OCI-LY1 (cell line): Measurements from ENCODE around the gene UGCG.

Source experiments
- H2AFZ ChIP-seq: fragments of 200-600 bp; sonication (generic), shearing (Covaris generic); 2 replicates; pipeline ENCODE4 v1.6.0; 2014; ENCODE audit warnings: antibody characterized with exemption, mild to moderate bottlenecking, low read length
- H3F3A ChIP-seq: fragments of 200-600 bp; sonication (generic), shearing (Covaris generic); 2 replicates; pipeline ENCODE4 v1.6.0; 2014; ENCODE audit warnings: mild to moderate bottlenecking, antibody characterized with exemption, low read length, moderate library complexity; ENCODE audit not compliant: insufficient read depth
- H3K27ac ChIP-seq: fragments of 200-600 bp; sonication (generic); 2 replicates; pipeline ENCODE4 v1.5.1; 2014; ENCODE audit warnings: low read length, mixed run types, mild to moderate bottlenecking, low read depth; ENCODE audit not compliant: poor library complexity, severe bottlenecking
- H3K27me3 ChIP-seq: fragments of 200-600 bp; sonication (generic); 2 replicates; pipeline ENCODE4 v1.6.0; 2014; ENCODE audit warnings: antibody characterized with exemption, mild to moderate bottlenecking, low read length, moderate library complexity; ENCODE audit not compliant: insufficient read depth
- H3K36me3 ChIP-seq: fragments of 200-600 bp; sonication (generic); 2 replicates; pipeline ENCODE4 v1.6.1; 2014; ENCODE audit warnings: mild to moderate bottlenecking, antibody characterized with exemption, low read length, moderate library complexity, mixed read lengths; ENCODE audit not compliant: insufficient read depth
- H3K4me1 ChIP-seq: fragments of 200-600 bp; sonication (generic); 2 replicates; pipeline ENCODE4 v1.5.1; 2014; ENCODE audit warnings: mild to moderate bottlenecking, low read length, moderate library complexity; ENCODE audit not compliant: insufficient read depth, severe bottlenecking
- H3K4me2 ChIP-seq: fragments of 200-600 bp; sonication (generic), shearing (Covaris generic); 2 replicates; pipeline ENCODE4 v1.6.1; 2014; ENCODE audit warnings: low read length
- H3K4me3 ChIP-seq: fragments of 200-600 bp; sonication (generic); 2 replicates; pipeline ENCODE4 v1.5.1; 2014; ENCODE audit warnings: low read length, low read depth, mild to moderate bottlenecking, mixed read lengths; ENCODE audit not compliant: poor library complexity, severe bottlenecking
- H3K79me2 ChIP-seq: fragments of 200-600 bp; shearing (Covaris generic); 2 replicates; pipeline ENCODE4 v1.6.1; 2016; ENCODE audit warnings: mixed run types, low read length, mixed read lengths; ENCODE audit not compliant: insufficient read depth
- H3K9ac ChIP-seq: fragments of 200-600 bp; sonication (generic), shearing (Covaris generic); 2 replicates; pipeline ENCODE4 v1.6.1; 2014; ENCODE audit warnings: mild to moderate bottlenecking, low read length, mixed read lengths
- H3K9me2 ChIP-seq: fragments of 200-600 bp; sonication (generic), shearing (Covaris generic); 2 replicates; pipeline ENCODE4 v1.6.1; 2014; ENCODE audit warnings: low read depth, mild to moderate bottlenecking, low read length, mixed read lengths
- H3K9me3 ChIP-seq: fragments of 200-600 bp; shearing (Covaris generic); 2 replicates; pipeline ENCODE4 v1.6.1; 2014; ENCODE audit warnings: low read length, mixed read lengths
- H4K20me1 ChIP-seq: fragments of 200-600 bp; sonication (generic), shearing (Covaris generic); 2 replicates; pipeline ENCODE4 v1.6.0; 2016; ENCODE audit warnings: mild to moderate bottlenecking, low read length; ENCODE audit not compliant: insufficient read depth
- EZH2 ChIP-seq: fragments of 200-600 bp; sonication (generic), shearing (Covaris generic); IDR thresholded peaks from 2 replicates; pipeline ENCODE4 v1.8.0; 2017; ENCODE audit warnings: borderline replicate concordance, mixed run types, mild to moderate bottlenecking, antibody characterized with exemption, low read length, moderate library complexity, mixed read lengths
- TF ChIP-seq, protein P1 (sequence below): fragments of 200-600 bp; sonication (generic), shearing (Covaris generic); IDR thresholded peaks from 2 replicates; pipeline ENCODE4 v1.5.1; 2017; ENCODE audit warnings: mild to moderate bottlenecking, antibody characterized with exemption, low read length, moderate library complexity, mixed read lengths

Gene UGCG

DNA sequence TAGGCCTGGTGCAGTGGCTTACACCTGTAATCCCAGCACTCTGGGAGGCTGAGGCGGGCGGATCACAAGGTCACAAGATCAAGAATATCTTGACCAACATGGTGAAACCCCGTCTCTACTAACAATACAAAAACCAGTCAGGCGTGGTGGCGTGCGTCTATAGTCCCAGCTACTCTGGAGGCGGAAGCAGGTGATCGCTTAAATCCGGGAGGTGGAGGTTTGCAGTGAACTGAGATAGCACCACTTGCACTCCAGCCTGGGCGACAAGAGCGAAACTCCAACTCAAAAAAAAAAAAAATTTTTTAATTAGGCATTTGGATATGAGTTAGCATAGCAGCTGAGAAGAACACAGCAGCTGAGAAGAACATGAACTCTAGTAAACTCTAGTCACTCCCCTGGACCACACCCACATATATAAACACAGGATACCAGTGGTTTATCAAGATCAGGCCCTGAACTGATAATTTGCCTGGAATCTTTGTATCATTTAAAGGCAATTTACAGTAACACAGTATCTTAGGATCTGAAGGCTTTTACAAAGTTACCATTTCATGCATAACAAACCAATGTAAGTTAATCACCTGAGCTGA lies 4.6 kb upstream of the UGCG start:
- Histone ChIP-seq H3K9me3 (no peaks in the 10 kb centered on the region), H3F3A (peaks cover 4% of the 10 kb centered on the region; the same call in 1 of the 2 replicates), H3K4me1 (peaks cover 36% of the 10 kb centered on the region), H3K27me3 (no peaks in the 10 kb centered on the region), H3K27ac (peak overlapping the region; percentile 76), H3K36me3 (no peaks in the 10 kb centered on the region), H3K9ac (no peak overlapping the region; the same call in 1 of the 2 replicates), H2AFZ (peak overlapping the region; percentile 81; the same call in 1 of the 2 replicates), H4K20me1 (no peaks in the 10 kb centered on the region), H3K4me2 (peak overlapping the region; percentile 48), H3K4me3 (peak overlapping the region; percentile 5), H3K79me2 (no peaks in the 10 kb centered on the region), H3K9me2 (no peaks in the 10 kb centered on the region)
- no peak for TF ChIP-seq EZH2
- TF ChIP-seq, protein P1, sequence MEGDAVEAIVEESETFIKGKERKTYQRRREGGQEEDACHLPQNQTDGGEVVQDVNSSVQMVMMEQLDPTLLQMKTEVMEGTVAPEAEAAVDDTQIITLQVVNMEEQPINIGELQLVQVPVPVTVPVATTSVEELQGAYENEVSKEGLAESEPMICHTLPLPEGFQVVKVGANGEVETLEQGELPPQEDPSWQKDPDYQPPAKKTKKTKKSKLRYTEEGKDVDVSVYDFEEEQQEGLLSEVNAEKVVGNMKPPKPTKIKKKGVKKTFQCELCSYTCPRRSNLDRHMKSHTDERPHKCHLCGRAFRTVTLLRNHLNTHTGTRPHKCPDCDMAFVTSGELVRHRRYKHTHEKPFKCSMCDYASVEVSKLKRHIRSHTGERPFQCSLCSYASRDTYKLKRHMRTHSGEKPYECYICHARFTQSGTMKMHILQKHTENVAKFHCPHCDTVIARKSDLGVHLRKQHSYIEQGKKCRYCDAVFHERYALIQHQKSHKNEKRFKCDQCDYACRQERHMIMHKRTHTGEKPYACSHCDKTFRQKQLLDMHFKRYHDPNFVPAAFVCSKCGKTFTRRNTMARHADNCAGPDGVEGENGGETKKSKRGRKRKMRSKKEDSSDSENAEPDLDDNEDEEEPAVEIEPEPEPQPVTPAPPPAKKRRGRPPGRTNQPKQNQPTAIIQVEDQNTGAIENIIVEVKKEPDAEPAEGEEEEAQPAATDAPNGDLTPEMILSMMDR, result no peak

DNA sequence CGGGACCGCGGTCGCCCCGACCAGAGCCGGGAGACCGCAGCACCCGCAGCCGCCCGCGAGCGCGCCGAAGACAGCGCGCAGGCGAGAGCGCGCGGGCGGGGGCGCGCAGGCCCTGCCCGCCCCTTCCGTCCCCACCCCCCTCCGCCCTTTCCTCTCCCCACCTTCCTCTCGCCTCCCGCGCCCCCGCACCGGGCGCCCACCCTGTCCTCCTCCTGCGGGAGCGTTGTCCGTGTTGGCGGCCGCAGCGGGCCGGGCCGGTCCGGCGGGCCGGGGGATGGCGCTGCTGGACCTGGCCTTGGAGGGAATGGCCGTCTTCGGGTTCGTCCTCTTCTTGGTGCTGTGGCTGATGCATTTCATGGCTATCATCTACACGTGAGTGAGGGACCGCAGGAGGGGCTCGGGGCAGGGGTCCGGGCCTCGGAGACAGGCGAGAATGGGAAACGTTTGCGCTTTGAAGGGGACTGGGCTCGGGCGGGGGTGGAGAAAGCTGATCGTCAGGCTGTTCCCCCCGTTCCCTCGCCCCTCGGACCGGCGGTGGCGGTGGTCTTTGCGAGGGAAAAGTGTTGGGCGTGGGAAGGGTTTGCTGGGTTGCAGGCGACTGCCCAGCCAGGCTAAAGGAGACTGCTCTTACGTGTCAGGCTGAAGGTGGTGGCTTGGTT lies 457 bp downstream of the UGCG start:
- H4K20me1 ChIP-seq, result no peaks in the 10 kb centered on the region
- peaks cover 15% of the 10 kb centered on the region for H3K36me3 ChIP-seq
- H2AFZ ChIP-seq, result no peak overlapping the region
- no peaks in the 10 kb centered on the region for H3K9me3 ChIP-seq
- no peaks in the 10 kb centered on the region for H3K9me2 ChIP-seq
- peak overlapping the region; percentile 77 for H3K27ac ChIP-seq
- peak overlapping the region; percentile 70 for H3K9ac ChIP-seq
- H3K27me3 ChIP-seq, result no peaks in the 10 kb centered on the region
- peak overlapping the region; percentile 92 for H3K4me3 ChIP-seq
- peak overlapping the region; percentile 80 for H3K4me2 ChIP-seq
- peaks cover 54% of the 10 kb centered on the region for H3K4me1 ChIP-seq
- peaks cover 47% of the 10 kb centered on the region for H3K79me2 ChIP-seq
- H3F3A ChIP-seq, result peaks cover 4% of the 10 kb centered on the region; the same call in 1 of the 2 replicates
- TF ChIP-seq, protein P1, result 0 out of 2 replicates have a peak, but pooled peaks have one; percentile 5
- TF ChIP-seq EZH2, result no peak

DNA sequence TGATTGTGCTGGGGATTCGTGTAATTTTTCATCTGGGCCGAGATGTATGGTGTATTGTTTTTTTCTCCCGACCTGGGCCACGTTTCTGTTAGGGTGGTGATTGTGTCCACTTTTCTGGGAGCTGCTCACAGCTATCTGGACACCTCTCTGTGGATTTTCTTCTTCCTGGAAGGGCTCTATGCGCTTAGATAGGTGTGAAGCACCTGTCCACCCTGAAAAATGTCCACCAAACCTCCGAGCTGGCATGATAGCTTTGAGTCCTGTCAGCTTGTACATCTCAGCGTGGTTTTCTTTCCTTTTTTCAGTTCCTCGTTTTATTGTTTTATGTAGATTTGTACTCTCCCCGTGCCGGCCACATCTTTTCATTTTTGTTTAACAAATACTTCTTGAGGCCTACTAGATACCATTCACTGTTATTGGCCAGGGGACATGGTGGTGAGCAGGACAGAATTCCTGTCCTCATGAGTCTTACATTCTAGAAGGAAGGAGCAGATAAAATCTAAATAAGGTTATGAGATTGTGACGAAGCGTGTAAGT lies 1.1 kb downstream of the UGCG start:
- Histone ChIP-seq H3K79me2 (peaks cover 53% of the 10 kb centered on the region), H3K9me3 (no peaks in the 10 kb centered on the region), H3F3A (peaks cover 4% of the 10 kb centered on the region; the same call in 1 of the 2 replicates), H3K4me1 (peaks cover 50% of the 10 kb centered on the region), H3K27me3 (no peaks in the 10 kb centered on the region), H2AFZ (no peak overlapping the region), H4K20me1 (no peaks in the 10 kb centered on the region), H3K4me2 (peak overlapping the region; percentile 80), H3K9me2 (no peaks in the 10 kb centered on the region), H3K36me3 (peaks cover 15% of the 10 kb centered on the region), H3K4me3 (peak overlapping the region; percentile 92), H3K9ac (peak overlapping the region; percentile 70), H3K27ac (peak overlapping the region; percentile 77)
- TF ChIP-seq, protein P1, result no peak
- TF ChIP-seq EZH2, result no peak
